Astrocyte (in vitro differentiated cells and primary cell): Measurements from ENCODE around the gene HVCN1. TPM values are rescaled to one million over a fixed set of nuclear protein-coding genes. Genes with fewer than 3 reads are reported as not detected.

Source experiments
- DNase-seq: peaks from one replicate; pipeline ENCODE4 v3.0.0-alpha.2; 2010; ENCODE audit warnings: low read depth
- FAIRE-seq: peaks from 2 replicates; lab custom pipeline; 2011; peaks lifted over from hg19 to GRCh38; lab: Jason Lieb, UNC
- H2AFZ ChIP-seq: 2 replicates; pipeline ENCODE4 v1.6.0; 2012; ENCODE audit warnings: low read depth, low read length, inconsistent platforms
- H3K27ac ChIP-seq: 2 replicates; pipeline ENCODE4 v1.5.1; 2011; ENCODE audit warnings: low read depth, low read length, inconsistent platforms
- H3K27me3 ChIP-seq: 2 replicates; pipeline ENCODE4 v1.6.0; 2011; ENCODE audit warnings: low read length, inconsistent platforms; ENCODE audit not compliant: insufficient read depth
- H3K36me3 ChIP-seq: 2 replicates; pipeline ENCODE4 v1.5.1; 2011; ENCODE audit warnings: low read length, inconsistent platforms; ENCODE audit not compliant: insufficient read depth
- H3K4me1 ChIP-seq: 2 replicates; pipeline ENCODE4 v1.5.1; 2011; ENCODE audit warnings: low read length, inconsistent platforms; ENCODE audit not compliant: insufficient read depth
- H3K4me2 ChIP-seq: 2 replicates; pipeline ENCODE4 v1.6.0; 2012; ENCODE audit warnings: low read length, inconsistent platforms
- H3K4me3 ChIP-seq: 2 replicates; pipeline ENCODE4 v1.5.1; 2011; ENCODE audit warnings: low read depth, mild to moderate bottlenecking, low read length, inconsistent platforms; ENCODE audit not compliant: insufficient read depth
- H3K79me2 ChIP-seq: 2 replicates; pipeline ENCODE4 v1.6.0; 2012; ENCODE audit warnings: mild to moderate bottlenecking, low read length, inconsistent platforms; ENCODE audit not compliant: insufficient read depth
- H3K9ac ChIP-seq: 2 replicates; pipeline ENCODE4 v1.6.0; 2012; ENCODE audit warnings: mild to moderate bottlenecking, low read length, inconsistent platforms
- H3K9me3 ChIP-seq: 2 replicates; pipeline ENCODE4 v1.5.1; 2012; ENCODE audit warnings: low read depth, mild to moderate bottlenecking, low read length, inconsistent platforms; ENCODE audit not compliant: insufficient read depth
- H4K20me1 ChIP-seq: 2 replicates; pipeline ENCODE4 v1.6.0; 2012; ENCODE audit warnings: low read length, inconsistent platforms; ENCODE audit not compliant: insufficient read depth
- H3K27ac Mint-ChIP-seq: one replicate; pipeline ENCODE4 v1.8.0; 2021; ENCODE audit warnings: mild to moderate bottlenecking, mixed read lengths; ENCODE audit not compliant: unreplicated experiment
- H3K27me3 Mint-ChIP-seq: one replicate; pipeline ENCODE4 v1.8.0; 2021; ENCODE audit warnings: low read depth, mixed read lengths; ENCODE audit not compliant: unreplicated experiment
- H3K36me3 Mint-ChIP-seq: one replicate; pipeline ENCODE4 v1.8.0; 2021; ENCODE audit warnings: low read depth, mixed read lengths; ENCODE audit not compliant: unreplicated experiment
- H3K4me1 Mint-ChIP-seq: one replicate; pipeline ENCODE4 v1.8.0; 2021; ENCODE audit warnings: low read depth, mixed read lengths; ENCODE audit not compliant: unreplicated experiment
- H3K4me3 Mint-ChIP-seq: one replicate; pipeline ENCODE4 v1.8.0; 2021; ENCODE audit warnings: mild to moderate bottlenecking, moderate library complexity, mixed read lengths; ENCODE audit not compliant: unreplicated experiment
- H3K9me3 Mint-ChIP-seq: one replicate; pipeline ENCODE4 v1.8.0; 2021; ENCODE audit warnings: mild to moderate bottlenecking, mixed read lengths; ENCODE audit not compliant: unreplicated experiment
- CTCF ChIP-seq: IDR thresholded peaks from 2 replicates; pipeline ENCODE4 v1.5.1; 2011; ENCODE audit warnings: low read depth, mild to moderate bottlenecking, inconsistent platforms, low read length, moderate library complexity; ENCODE audit not compliant: insufficient read depth
- EZH2 ChIP-seq: IDR thresholded peaks from 2 replicates; pipeline ENCODE4 v1.6.1; 2012; ENCODE audit warnings: mild to moderate bottlenecking, low read length, inconsistent platforms; ENCODE audit not compliant: insufficient read depth
- total RNA-seq: library from RNA; stranded (reverse); gene quantifications from 2 replicates; pipeline ENCODE4 v1.2.1, GENCODE V29; 2021

The HVCN1 gene
- total RNA-seq, 1 donor from 2014 or later, result 1.0 TPM

GRCh38 chr12:110704750-110705149, 15.8 kb upstream of the HVCN1 start:
- Histone ChIP-seq H3K4me1 (no peaks in the 10 kb centered on the region), H2AFZ (no peak overlapping the region), H3K9me3 (no peaks in the 10 kb centered on the region), H3K27me3 (no peaks in the 10 kb centered on the region), H3K79me2 (no peaks in the 10 kb centered on the region), H3K9ac (no peak overlapping the region), H3K4me3 (no peak overlapping the region), H4K20me1 (no peaks in the 10 kb centered on the region), H3K27ac (no peak overlapping the region), H3K36me3 (no peaks in the 10 kb centered on the region), H3K4me2 (no peak overlapping the region)
- Mint-ChIP-seq H3K27me3 (no peaks in the 10 kb centered on the region), H3K36me3 (peaks cover 2% of the 10 kb centered on the region), H3K4me1 (no peaks in the 10 kb centered on the region), H3K9me3 (no peaks in the 10 kb centered on the region), H3K27ac (no peak overlapping the region), H3K4me3 (no peak overlapping the region)
- DNase-seq, result no peak
- FAIRE-seq, result no peak
- TF ChIP-seq CTCF (no peak), EZH2 (no peak)

- Histone ChIP-seq H4K20me1 (no peaks in the 10 kb centered on the region), H3K4me2 (no peak overlapping the region), H3K79me2 (no peaks in the 10 kb centered on the region), H3K27ac (no peak overlapping the region), H3K9ac (no peak overlapping the region), H3K36me3 (no peaks in the 10 kb centered on the region), H3K9me3 (no peaks in the 10 kb centered on the region), H3K4me1 (no peaks in the 10 kb centered on the region), H3K4me3 (no peak overlapping the region), H2AFZ (no peak overlapping the region), H3K27me3 (no peaks in the 10 kb centered on the region)
- Mint-ChIP-seq H3K4me3 (no peak overlapping the region), H3K27ac (no peak overlapping the region), H3K27me3 (no peaks in the 10 kb centered on the region), H3K9me3 (no peaks in the 10 kb centered on the region), H3K4me1 (no peaks in the 10 kb centered on the region), H3K36me3 (peaks cover 2% of the 10 kb centered on the region)
- no peak for DNase-seq
- no peak for FAIRE-seq
- TF ChIP-seq CTCF (no peak), EZH2 (no peak)
Measured at GRCh38 chr12:110704231-110704630, 15.3 kb upstream of the HVCN1 start.

GRCh38 chr12:110702081-110702480, 13.2 kb upstream of the HVCN1 start:
- Mint-ChIP-seq H3K27me3 (no peaks in the 10 kb centered on the region), H3K36me3 (no peaks in the 10 kb centered on the region), H3K4me3 (no peak overlapping the region), H3K27ac (no peak overlapping the region), H3K4me1 (no peaks in the 10 kb centered on the region), H3K9me3 (no peaks in the 10 kb centered on the region)
- no peak overlapping the region for H3K4me3 ChIP-seq
- H4K20me1 ChIP-seq, result no peaks in the 10 kb centered on the region
- H3K9ac ChIP-seq, result no peak overlapping the region
- H2AFZ ChIP-seq, result no peak overlapping the region
- no peak for FAIRE-seq
- no peak overlapping the region for H3K4me2 ChIP-seq
- no peaks in the 10 kb centered on the region for H3K27me3 ChIP-seq
- H3K27ac ChIP-seq, result no peak overlapping the region
- H3K9me3 ChIP-seq, result no peaks in the 10 kb centered on the region
- peaks cover 5% of the 10 kb centered on the region for H3K4me1 ChIP-seq
- H3K79me2 ChIP-seq, result no peaks in the 10 kb centered on the region
- TF ChIP-seq EZH2 (no peak), CTCF (no peak)
- no peaks in the 10 kb centered on the region for H3K36me3 ChIP-seq
- DNase-seq, result no peak
